NCI-H128 (cell line): ENCODE measurements around the gene ZNF786.
"Not testable (repeated sequence)": the region's sequence is repeated elsewhere in the genome, so short reads cannot be mapped to it uniquely, and the experiment has no call there.

Experiments used
- DNase-seq: peaks from one replicate; lab custom pipeline; 2025; ENCODE audit not compliant: unreplicated experiment; lab: John Stamatoyannopoulos, UW

Gene ZNF786

DNA sequence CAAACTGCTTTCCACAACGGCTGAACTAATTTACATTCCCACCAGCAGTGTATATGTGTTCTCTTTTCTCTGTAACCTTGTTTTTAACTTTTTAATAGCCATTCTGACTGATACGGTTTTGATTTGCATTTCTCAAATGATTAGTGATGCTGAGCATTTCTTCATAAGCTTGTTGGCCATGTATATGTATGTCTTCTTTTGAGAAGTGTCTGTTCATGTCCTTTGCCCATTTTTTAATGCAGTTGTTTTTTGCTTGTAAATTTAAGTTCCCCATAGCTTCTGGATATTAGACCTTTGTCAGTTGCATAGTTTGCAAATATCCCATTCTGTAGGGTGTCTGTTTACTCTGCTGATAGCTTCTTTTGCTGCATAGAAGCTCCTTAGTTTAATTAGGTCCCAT is 6.1 kb downstream of the ZNF786 start:
- DNase-seq, result no peak

DNA sequence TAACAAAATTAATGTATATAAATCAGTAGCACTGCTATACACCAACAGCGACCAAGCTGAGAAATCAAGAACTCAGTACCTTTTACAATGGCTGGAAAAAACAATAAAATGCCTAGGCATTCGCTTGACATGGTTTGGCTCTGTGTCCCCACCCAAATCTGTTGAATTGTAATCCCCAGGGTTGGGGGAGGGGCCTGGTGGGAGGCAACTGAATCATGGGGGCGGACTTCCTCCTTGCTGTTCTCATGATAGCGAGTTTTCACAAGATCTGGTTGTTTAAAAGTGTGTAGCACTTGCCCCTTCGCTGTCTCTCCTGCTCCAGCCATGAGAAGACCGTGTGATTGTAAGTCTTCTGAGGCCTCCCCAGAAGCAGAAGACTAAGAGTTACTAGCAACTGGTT is 8.6 kb downstream of the ZNF786 start:
- DNase-seq, result no peak

GRCh38 chr7:149077594-149077993 is 12.9 kb downstream of the ZNF786 start:
- DNase-seq, result no peak

- DNase-seq, result no peak
Measured at GRCh38 chr7:149075286-149075685, 15.2 kb downstream of the ZNF786 start.

DNA sequence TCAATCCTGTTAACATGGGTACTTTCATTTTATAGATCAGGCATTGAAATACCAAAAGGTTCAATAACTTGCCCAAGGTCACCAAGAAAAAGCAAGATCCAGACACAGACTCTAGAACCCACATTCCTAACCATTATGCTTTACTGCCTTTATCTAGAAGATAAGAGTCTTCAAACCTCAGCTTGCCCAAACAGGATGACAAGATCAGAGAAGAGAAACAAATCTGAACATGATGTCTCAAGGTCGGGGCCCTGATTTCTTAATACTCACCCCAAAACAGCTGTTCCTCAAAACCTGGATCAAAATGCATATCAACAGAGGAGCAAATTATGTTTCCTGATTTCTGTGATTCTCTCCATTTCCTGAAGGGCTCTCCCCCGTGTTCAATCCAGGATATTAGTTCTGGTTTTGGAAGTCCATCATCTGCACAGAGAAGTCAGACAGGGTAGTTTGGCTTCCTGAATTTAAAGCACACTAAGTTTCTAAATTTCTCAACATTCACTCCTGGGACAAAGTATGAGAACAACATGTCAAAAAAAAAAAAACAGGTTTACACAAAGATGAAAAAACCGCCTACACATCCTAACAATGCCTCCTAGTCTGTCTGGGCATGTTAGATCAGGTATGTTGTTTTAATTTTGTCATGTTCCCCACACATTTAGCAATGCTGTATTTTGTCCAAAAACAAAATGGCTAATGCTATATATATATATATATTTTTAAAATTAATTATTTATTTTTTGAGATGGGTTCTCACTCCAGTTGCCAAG is 16.2 kb downstream of the ZNF786 start:
- DNase-seq, result no peak

DNA sequence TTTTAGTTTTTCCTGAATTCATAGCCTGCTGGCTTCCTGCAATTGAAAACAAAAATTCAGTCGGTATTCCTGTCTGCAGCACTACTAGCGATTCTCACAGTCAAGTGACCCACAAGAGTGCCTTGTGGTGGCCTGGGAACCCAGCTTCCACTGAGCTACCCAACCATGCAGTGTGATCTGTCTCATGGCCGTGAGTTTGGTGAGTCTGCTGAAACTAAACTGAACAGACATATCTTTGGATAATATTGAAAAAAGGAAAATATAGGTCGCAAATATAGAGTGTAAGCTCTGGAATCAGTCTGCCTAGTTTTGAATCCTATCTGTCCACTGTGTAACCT is 18.1 kb downstream of the ZNF786 start:
- DNase-seq, result no peak

DNA sequence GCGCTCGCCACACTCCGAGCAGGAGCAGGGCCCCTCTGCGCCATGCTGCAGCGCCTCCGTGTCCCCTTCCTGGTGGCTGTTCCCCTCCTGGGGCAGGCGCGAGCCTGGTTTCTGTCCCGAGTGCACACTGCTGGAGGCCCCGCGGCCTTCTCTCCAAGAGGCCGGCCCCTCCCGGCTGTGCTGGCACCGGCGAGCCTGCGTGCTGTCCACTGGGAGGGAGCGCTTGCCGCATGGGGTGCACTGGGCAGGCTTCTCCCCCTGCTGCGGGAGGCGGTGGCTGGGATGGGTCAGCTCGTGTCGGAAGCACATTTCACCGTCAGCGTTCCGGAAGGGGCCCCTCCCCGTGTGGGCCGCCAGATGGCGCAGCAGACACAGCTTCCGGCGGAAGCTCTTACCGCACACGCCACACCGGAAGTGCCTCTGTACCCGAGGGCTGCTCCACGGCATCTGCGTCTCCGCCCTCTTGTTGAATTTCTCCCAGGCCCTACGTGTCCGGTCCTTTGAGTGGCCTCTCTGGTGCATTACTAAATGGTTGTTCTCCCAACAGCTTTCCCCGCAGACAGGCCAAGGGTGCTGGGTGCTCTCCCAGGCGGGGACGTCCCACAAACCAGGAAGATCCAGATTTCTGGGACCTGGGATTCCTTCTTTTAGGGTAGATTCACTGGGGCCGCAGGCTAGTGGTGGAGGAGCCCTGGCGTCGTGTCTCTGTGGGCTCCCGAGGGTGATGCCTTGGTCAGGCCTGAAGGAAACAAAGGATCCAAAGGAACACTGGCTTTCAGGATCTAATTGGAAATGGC is 18.7 kb downstream of the ZNF786 start:
- no peak for DNase-seq

DNA sequence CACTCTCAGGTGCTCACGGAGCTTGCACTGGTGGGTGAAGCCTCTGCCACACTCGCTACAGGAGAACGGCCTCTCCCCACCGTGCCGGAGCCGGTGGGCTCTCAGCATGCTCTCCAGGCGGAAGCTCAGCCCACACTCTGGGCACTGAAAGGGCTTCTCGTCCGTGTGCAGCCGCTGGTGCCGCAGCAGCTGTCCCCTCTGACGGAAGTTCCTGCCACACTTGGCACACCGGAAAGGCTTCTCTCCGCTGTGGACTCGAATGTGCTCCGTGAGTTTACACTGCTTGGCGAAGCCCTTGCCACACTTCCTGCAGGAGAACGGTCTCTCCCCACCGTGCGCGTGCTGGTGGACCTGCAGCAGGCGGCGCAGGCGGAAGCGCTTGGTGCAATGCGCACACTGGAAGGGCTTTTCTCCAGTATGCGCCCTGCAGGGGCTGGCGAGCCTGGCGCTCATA is 19.3 kb downstream of the ZNF786 start:
- DNase-seq, result no peak

DNA sequence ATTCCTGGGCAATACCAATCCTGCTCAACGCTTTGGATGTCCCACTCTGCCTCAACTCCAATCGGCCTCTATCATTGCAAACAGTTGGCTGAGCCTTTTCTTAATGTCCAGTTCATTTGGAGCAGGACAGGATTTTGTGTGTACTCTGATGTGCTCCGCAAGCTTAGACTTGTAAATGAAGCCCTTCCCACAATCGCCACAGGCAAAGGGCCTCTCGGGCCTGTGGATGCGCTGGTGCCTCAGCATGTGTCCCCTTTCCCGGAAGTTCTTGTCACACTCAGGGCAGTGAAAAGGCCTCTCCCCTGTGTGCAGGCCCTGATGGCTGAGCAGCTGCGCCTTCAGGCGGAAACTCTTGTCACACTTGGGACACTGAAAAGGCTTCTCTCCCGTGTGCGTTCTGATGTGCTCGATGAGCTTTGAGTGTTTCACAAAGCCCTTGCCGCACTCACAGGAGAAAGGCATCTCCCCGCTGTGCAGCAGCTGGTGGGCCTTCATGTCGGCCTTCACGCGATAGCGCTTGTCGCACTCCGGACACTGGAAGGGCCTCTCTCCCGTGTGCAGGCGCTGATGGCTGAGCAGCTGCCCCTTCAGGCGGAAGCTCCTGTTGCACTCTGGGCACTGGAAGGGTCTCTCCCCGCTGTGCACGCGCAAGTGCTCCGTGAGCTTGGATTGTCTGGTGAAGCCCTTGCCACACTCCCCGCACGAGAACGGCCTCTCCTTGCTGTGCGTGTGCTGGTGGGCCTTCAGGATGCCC is 20.0 kb downstream of the ZNF786 start:
- peak; percentile 47 for DNase-seq

DNA sequence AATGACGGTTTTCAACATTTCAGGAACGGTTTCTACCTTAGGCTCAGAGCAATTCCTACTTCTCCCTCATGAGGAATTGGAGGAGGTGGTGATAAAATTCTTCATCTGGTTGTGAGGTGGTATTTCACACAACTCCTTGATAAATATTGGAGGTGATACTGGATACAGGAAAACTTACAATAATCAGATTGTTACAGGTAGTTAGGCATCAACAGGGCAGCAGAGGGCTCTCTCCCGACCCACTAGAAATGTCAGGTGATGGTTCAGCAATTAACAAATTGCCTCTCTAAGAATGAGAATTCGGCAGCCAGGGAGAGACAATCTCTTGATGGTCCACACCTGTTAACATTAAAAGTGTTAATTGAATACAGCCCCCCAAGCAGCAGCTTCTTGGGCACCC is 22.6 kb downstream of the ZNF786 start:
- no peak for DNase-seq

GRCh38 chr7:149063476-149063875 is 27.0 kb downstream of the ZNF786 start:
- DNase-seq, result no peak

GRCh38 chr7:149062217-149062899 is 28.2 kb downstream of the ZNF786 start:
- not testable (repeated sequence) for DNase-seq

DNA sequence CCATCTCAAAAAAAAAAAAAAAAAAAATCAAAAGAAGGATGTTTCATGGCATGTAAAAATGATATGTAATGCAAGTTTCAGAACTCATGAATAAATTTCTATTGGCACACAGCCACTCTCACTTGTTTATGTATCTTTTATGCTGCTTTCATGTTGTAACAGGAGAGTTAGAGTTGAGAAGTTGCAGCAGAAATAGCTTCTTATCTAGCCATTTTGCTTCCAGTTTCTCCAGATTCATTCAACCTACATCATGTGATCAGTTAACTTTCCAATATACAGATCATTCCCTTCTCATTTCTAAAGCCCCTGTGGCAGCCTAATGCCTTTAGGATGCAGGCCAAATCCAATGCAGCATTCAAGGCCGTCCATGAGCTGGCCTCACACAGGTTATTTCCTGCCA is 30.4 kb downstream of the ZNF786 start:
- no peak for DNase-seq

- no peak for DNase-seq
Measured at GRCh38 chr7:149053885-149054284, 36.6 kb downstream of the ZNF786 start.

- DNase-seq, result no peak
Measured at GRCh38 chr7:149053384-149053783, 37.1 kb downstream of the ZNF786 start.

DNA sequence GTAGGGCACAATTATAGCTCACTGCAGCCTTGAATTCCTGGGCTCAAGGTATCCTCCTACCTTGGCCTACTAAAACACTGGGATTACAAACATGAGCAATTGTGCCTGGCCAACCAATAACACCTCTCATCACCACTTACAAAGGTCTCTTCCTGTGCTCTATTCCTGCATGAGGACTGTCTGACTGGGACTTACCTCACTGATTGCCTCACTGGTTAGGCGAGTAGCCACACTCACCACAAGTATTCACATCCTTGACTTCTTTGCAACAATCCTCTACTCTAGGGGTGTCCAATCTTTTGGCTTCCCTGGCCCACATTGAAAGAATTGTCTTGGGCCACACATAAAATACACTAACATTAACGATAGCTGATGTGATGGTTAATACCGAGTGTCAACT is 39.6 kb downstream of the ZNF786 start:
- no peak for DNase-seq

DNA sequence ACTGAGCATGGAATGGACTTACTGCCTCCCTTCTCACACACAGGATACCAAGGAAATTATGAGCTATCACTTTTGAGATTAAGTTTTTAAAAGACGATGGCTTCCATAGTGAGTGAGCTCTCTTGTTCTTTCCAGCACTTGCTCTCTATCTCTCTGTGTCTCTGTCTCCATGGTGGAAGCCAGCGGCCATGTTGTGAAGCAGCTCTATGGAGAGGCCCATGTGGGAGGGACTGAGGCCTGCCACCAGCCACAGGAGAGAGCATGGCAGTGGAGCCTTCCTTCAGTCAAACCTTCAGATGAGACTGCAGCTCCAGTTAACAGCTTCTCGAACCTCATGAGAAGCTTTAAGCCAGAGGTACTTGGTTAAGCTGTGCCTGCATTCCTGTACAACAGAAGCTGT is 41.7 kb downstream of the ZNF786 start:
- no peak for DNase-seq

- no peak for DNase-seq
Measured at GRCh38 chr7:149046416-149046815, 44.1 kb downstream of the ZNF786 start.

- no peak for DNase-seq
Measured at GRCh38 chr7:149043936-149044335, 46.6 kb downstream of the ZNF786 start.

- no peak for DNase-seq
Measured at GRCh38 chr7:149041350-149041749, 49.2 kb downstream of the ZNF786 start.

GRCh38 chr7:149038641-149039040 is 51.9 kb downstream of the ZNF786 start:
- not testable (repeated sequence) for DNase-seq
